HEK293 (cell line): ENCODE results near the gene LARP6.

ENCODE experiments used
- CTCF ChIA-PET: fragments of 350-600 bp; formaldehyde crosslinking; extraction: SDS; loops from one replicate; lab custom pipeline; 2021; ENCODE audit warnings: antibody characterized with exemption; lab: Yijun Ruan, JAX
- POLR2A ChIA-PET: fragments of 300-600 bp; formaldehyde crosslinking; extraction: SDS; loops from one replicate; lab custom pipeline; 2020; ENCODE audit warnings: antibody characterized with exemption, inconsistent platforms; lab: Yijun Ruan, JAX
- H3K27ac ChIP-seq: fragments of 200-500 bp; sonication (Bioruptor generic); 2 replicates; pipeline ENCODE4 v1.5.1; 2014; ENCODE audit warnings: low read depth, low read length, control low read depth, inconsistent platforms; ENCODE audit errors: extremely low read depth
- H3K36me3 ChIP-seq, 2 experiments: fragments of 200-500 bp in 1 of 2; sonication (Bioruptor generic) in 1 of 2; 1 replicate in 1 of 2; 2 replicates in 1 of 2; pipeline ENCODE4 v1.5.1; 2014 to 2017; ENCODE audit warnings: inconsistent platforms in 2 of 2, low read length in 2 of 2; ENCODE audit not compliant: control insufficient read depth in 2 of 2, insufficient read depth in 1 of 2
- H3K4me1 ChIP-seq: fragments of 200-500 bp; sonication (Bioruptor generic); 2 replicates; pipeline ENCODE4 v1.5.1; 2014; ENCODE audit warnings: mild to moderate bottlenecking, low read length, inconsistent platforms; ENCODE audit not compliant: control insufficient read depth, insufficient read depth
- H3K4me3 ChIP-seq: 2 replicates; pipeline ENCODE4 v1.5.1; 2011; ENCODE audit warnings: low read depth, mild to moderate bottlenecking, control low read depth, low read length, moderate library complexity
- H3K9me3 ChIP-seq: fragments of 200-500 bp; sonication (Bioruptor generic); 2 replicates; pipeline ENCODE4 v1.5.1; 2014; ENCODE audit warnings: low read depth, low read length, inconsistent platforms; ENCODE audit not compliant: control insufficient read depth, insufficient read depth
- BCL11A ChIP-seq: fragments of 450-650 bp; formaldehyde crosslinking; IDR thresholded peaks from 2 replicates; pipeline ENCODE4 v1.5.1; 2016; ENCODE audit warnings: low read depth, missing biosample characterization, missing genetic modification characterization
- HOXA7 ChIP-seq: sonication (generic); formaldehyde crosslinking; IDR thresholded peaks from 2 replicates; pipeline ENCODE4 v1.8.1; 2022; ENCODE audit warnings: missing genetic modification reagents, borderline replicate concordance
- IKZF3 ChIP-seq: fragments of 450-650 bp; IDR thresholded peaks from 2 replicates; pipeline ENCODE4 v1.5.0; 2018; ENCODE audit warnings: missing biosample characterization, mild to moderate bottlenecking, missing genetic modification characterization, moderate library complexity
- KLF1 ChIP-seq: fragments of 450-650 bp; formaldehyde crosslinking; IDR thresholded peaks from 2 replicates; pipeline ENCODE4 v1.5.1; 2016; ENCODE audit warnings: missing biosample characterization, missing genetic modification characterization
- KLF16 ChIP-seq: fragments of 450-650 bp; formaldehyde crosslinking; IDR thresholded peaks from 2 replicates; pipeline ENCODE4 v1.5.1; 2017; ENCODE audit warnings: missing biosample characterization, missing genetic modification characterization
- KLF9 ChIP-seq: fragments of 450-650 bp; formaldehyde crosslinking; IDR thresholded peaks from 2 replicates; pipeline ENCODE4 v1.5.1; 2016; ENCODE audit warnings: missing biosample characterization, missing genetic modification characterization, low read depth
- MYNN ChIP-seq: fragments of 450-650 bp; formaldehyde crosslinking; IDR thresholded peaks from 2 replicates; pipeline ENCODE4 v1.5.1; 2016; ENCODE audit warnings: missing biosample characterization, missing genetic modification characterization, borderline replicate concordance
- YY1 ChIP-seq: fragments of 450-650 bp; formaldehyde crosslinking; IDR thresholded peaks from 2 replicates; pipeline ENCODE4 v1.5.1; 2018; ENCODE audit warnings: missing biosample characterization, missing genetic modification characterization
- ZBTB7A ChIP-seq: fragments of 450-650 bp; formaldehyde crosslinking; IDR thresholded peaks from 2 replicates; pipeline ENCODE4 v1.5.1; 2016; ENCODE audit warnings: low read depth, missing biosample characterization, missing genetic modification characterization
- ZIC2 ChIP-seq: fragments of 450-650 bp; formaldehyde crosslinking; IDR thresholded peaks from 2 replicates; pipeline ENCODE4 v1.5.1; 2016; ENCODE audit warnings: missing biosample characterization, missing genetic modification characterization
- ZNF140 ChIP-seq: fragments of 450-650 bp; formaldehyde crosslinking; IDR thresholded peaks from 2 replicates; pipeline ENCODE4 v1.5.1; 2016; ENCODE audit warnings: missing biosample characterization, missing genetic modification characterization
- ZNF169 ChIP-seq: fragments of 450-650 bp; formaldehyde crosslinking; IDR thresholded peaks from 2 replicates; pipeline ENCODE4 v1.5.1; 2016; ENCODE audit warnings: missing biosample characterization, missing genetic modification characterization
- ZNF221 ChIP-seq: fragments of 450-650 bp; formaldehyde crosslinking; IDR thresholded peaks from 2 replicates; pipeline ENCODE4 v1.5.1; 2017; ENCODE audit warnings: missing biosample characterization, missing genetic modification characterization, borderline replicate concordance
- ZNF23 ChIP-seq: fragments of 450-650 bp; formaldehyde crosslinking; IDR thresholded peaks from 2 replicates; pipeline ENCODE4 v1.5.1; 2016; ENCODE audit warnings: missing biosample characterization, missing genetic modification characterization, borderline replicate concordance
- ZNF274 ChIP-seq, 2 experiments: fragments of 200-500 bp in 1 of 2; fragments of 450-650 bp in 1 of 2; sonication (Bioruptor generic) in 1 of 2; formaldehyde crosslinking in 1 of 2; IDR thresholded peaks; 2 replicates each; pipeline versions ENCODE4 v1.5.1 to v1.6.1; 2014 to 2016; ENCODE audit warnings: borderline replicate concordance in 1 of 2, inconsistent platforms in 1 of 2, low read length in 1 of 2, missing biosample characterization in 1 of 2, missing genetic modification characterization in 1 of 2
- ZNF302 ChIP-seq: fragments of 450-650 bp; formaldehyde crosslinking; IDR thresholded peaks from 2 replicates; pipeline ENCODE4 v1.5.1; 2016; ENCODE audit warnings: missing biosample characterization, missing genetic modification characterization, low read depth
- ZNF37A ChIP-seq: fragments of 450-650 bp; IDR thresholded peaks from 2 replicates; pipeline ENCODE4 v1.5.1; 2018; ENCODE audit warnings: missing biosample characterization, missing genetic modification characterization
- ZNF501 ChIP-seq: fragments of 450-650 bp; formaldehyde crosslinking; IDR thresholded peaks from 2 replicates; pipeline ENCODE4 v1.5.1; 2016; ENCODE audit warnings: missing biosample characterization, missing genetic modification characterization
- ZNF521 ChIP-seq: fragments of 450-650 bp; formaldehyde crosslinking; IDR thresholded peaks from 2 replicates; pipeline ENCODE4 v1.5.1; 2017; ENCODE audit warnings: missing biosample characterization, mild to moderate bottlenecking, missing genetic modification characterization
- ZNF544 ChIP-seq: fragments of 450-650 bp; formaldehyde crosslinking; IDR thresholded peaks from 2 replicates; pipeline ENCODE4 v1.5.0; 2017; ENCODE audit warnings: missing biosample characterization, missing genetic modification characterization
- ZNF664 ChIP-seq: fragments of 450-650 bp; formaldehyde crosslinking; IDR thresholded peaks from 2 replicates; pipeline ENCODE4 v1.5.1; 2016; ENCODE audit warnings: missing biosample characterization, missing genetic modification characterization
- ZNF747 ChIP-seq: fragments of 450-650 bp; formaldehyde crosslinking; IDR thresholded peaks from 2 replicates; pipeline ENCODE4 v1.5.1; 2016; ENCODE audit warnings: missing biosample characterization, missing genetic modification characterization
- ZNF791 ChIP-seq: fragments of 450-650 bp; formaldehyde crosslinking; IDR thresholded peaks from 2 replicates; pipeline ENCODE4 v1.5.1; 2016; ENCODE audit warnings: missing biosample characterization, missing genetic modification characterization
- TF ChIP-seq, protein P1 (sequence below): fragments of 450-650 bp; formaldehyde crosslinking; IDR thresholded peaks from 2 replicates; pipeline ENCODE4 v1.5.1; 2016; ENCODE audit warnings: missing biosample characterization, missing genetic modification characterization, low read depth
- TF ChIP-seq, protein P2 (sequence below): fragments of 450-650 bp; formaldehyde crosslinking; IDR thresholded peaks from 2 replicates; pipeline ENCODE4 v1.5.1; 2016; ENCODE audit warnings: missing biosample characterization, missing genetic modification characterization
- TF ChIP-seq, protein P3 (sequence below): fragments of 450-650 bp; formaldehyde crosslinking; IDR thresholded peaks from 2 replicates; pipeline ENCODE4 v1.5.1; 2016; ENCODE audit warnings: missing biosample characterization, missing genetic modification characterization
- TF ChIP-seq, protein P4 (sequence below): fragments of 450-650 bp; formaldehyde crosslinking; IDR thresholded peaks from 2 replicates; pipeline ENCODE4 v1.5.1; 2016; ENCODE audit warnings: missing biosample characterization, missing genetic modification characterization
- TF ChIP-seq, protein P5 (sequence below): sonication (generic); formaldehyde crosslinking; IDR thresholded peaks from 2 replicates; pipeline ENCODE4 v1.8.1; 2022; ENCODE audit warnings: mild to moderate bottlenecking, moderate library complexity, missing genetic modification reagents

The LARP6 gene

DNA sequence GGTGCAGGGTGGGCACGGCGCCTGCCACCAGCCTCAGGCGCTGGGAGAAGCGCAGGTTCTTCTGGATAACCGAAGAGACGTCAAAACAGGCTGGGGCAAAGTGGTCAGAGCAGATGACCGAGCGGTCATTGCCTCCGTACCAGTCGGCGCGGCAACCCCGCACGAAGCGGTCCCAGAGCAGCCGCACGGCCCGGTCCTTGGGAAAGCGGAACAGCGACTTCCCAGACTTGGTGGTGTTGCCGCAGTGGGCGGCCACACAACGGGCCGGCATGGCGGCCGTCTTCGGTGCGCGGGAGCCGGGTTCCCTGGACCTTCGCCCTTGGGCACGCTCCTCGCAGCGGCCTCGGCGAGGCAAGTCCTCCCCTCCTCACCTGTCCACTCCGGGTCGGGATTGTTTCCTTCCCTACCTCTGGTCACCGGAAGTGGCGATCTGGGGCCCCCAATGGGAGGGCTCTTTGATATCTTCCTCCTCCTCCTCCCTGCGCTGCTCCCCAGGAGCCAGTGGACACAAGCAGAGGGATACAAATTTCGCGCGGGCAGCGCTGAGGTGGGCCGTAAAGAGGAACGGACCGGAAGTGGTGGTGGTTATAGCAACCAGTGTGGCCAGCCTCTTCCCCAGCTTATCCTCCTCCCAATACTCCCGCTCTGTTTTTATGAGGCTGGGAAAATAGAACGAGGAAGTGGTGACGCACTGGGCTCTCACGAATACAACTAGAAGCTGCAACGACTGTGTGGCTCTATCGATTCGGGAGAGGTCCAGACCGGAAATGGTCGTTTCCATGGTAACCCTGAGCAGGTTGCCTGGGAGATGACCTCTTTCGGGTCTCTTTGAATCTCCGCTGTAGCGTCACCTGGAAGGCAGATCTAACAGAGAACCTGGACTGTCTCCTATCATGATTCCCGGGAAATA lies 38.3 kb upstream of the LARP6 start, which contains the start of the genes LRRC49 and THAP10 (continued):
- no peak for TF ChIP-seq ZNF274 (IDR thresholded peaks at IDR 0.05; ENCODE audit: low read length)
- no peak for TF ChIP-seq ZNF274 (tag by site-specific recombination; IDR thresholded peaks at IDR 0.05; ENCODE audit: borderline replicate concordance)
- TF ChIP-seq ZNF664 (tag by site-specific recombination) = peak; percentile 65
- TF ChIP-seq BCL11A (tag by site-specific recombination) = peak; percentile 53; the same call in 1 of the 2 replicates
- no peak for TF ChIP-seq ZNF169
- TF ChIP-seq ZNF791 = 0 out of 2 replicates have a peak, but pooled peaks have one; percentile 46
- peak; percentile 96 for TF ChIP-seq ZNF501
- no peak for TF ChIP-seq HOXA7 (CRISPR knock-in tag)
- TF ChIP-seq KLF9 = 0 out of 2 replicates have a peak, but pooled peaks have one; percentile 23
- no peak for TF ChIP-seq ZNF521 (tag by site-specific recombination)
- no peak for TF ChIP-seq ZNF37A (tag by site-specific recombination)
- 0 out of 2 replicates have a peak, but pooled peaks have one; percentile 84 for TF ChIP-seq ZNF221

DNA sequence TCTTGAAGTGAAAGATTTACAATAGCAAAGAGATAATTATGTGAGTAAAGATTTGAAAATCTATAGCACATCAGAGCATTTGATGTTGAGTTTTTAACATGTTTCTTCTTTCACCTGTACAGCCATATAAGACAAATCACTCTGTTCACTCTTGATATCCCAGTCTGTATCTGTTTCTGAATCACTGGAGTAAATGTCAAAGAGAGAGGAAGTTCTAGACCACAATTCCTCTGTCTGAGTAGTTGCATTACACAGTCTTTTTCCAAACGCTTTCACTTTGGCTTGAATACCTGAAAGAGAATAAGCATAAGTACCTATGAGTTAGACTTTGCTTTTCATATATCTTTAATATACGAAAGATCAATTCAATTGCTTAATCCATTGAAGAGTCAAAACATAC lies 28.4 kb upstream of the LARP6 start:
- Histone ChIP-seq H3K36me3 (peaks cover 0 to 11% of the 10 kb centered on the region in 2 experiments; a peak in 1 of 3 replicates), H3K4me3 (no peak overlapping the region), H3K4me1 (no peaks in the 10 kb centered on the region), H3K9me3 (no peaks in the 10 kb centered on the region), H3K27ac (no peak overlapping the region)
- ChIA-PET POLR2A (no interaction called here), CTCF (interaction anchor here (5.8 kb wide), 1 partner anchor 57 kb away, joined by 23 read pairs; no protein-coding TSS in a partner anchor)
- no peak for TF ChIP-seq MYNN (tag by site-specific recombination)
- TF ChIP-seq ZNF302 (tag by site-specific recombination) = no peak
- no peak for TF ChIP-seq ZNF747 (tag by site-specific recombination)
- TF ChIP-seq, protein P1, sequence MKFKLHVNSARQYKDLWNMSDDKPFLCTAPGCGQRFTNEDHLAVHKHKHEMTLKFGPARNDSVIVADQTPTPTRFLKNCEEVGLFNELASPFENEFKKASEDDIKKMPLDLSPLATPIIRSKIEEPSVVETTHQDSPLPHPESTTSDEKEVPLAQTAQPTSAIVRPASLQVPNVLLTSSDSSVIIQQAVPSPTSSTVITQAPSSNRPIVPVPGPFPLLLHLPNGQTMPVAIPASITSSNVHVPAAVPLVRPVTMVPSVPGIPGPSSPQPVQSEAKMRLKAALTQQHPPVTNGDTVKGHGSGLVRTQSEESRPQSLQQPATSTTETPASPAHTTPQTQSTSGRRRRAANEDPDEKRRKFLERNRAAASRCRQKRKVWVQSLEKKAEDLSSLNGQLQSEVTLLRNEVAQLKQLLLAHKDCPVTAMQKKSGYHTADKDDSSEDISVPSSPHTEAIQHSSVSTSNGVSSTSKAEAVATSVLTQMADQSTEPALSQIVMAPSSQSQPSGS (tag by site-specific recombination) = no peak
- no peak for TF ChIP-seq YY1
- TF ChIP-seq, protein P2, sequence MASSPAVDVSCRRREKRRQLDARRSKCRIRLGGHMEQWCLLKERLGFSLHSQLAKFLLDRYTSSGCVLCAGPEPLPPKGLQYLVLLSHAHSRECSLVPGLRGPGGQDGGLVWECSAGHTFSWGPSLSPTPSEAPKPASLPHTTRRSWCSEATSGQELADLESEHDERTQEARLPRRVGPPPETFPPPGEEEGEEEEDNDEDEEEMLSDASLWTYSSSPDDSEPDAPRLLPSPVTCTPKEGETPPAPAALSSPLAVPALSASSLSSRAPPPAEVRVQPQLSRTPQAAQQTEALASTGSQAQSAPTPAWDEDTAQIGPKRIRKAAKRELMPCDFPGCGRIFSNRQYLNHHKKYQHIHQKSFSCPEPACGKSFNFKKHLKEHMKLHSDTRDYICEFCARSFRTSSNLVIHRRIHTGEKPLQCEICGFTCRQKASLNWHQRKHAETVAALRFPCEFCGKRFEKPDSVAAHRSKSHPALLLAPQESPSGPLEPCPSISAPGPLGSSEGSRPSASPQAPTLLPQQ (tag by site-specific recombination) = no peak
- TF ChIP-seq ZBTB7A (tag by site-specific recombination) = no peak
- TF ChIP-seq, protein P3, sequence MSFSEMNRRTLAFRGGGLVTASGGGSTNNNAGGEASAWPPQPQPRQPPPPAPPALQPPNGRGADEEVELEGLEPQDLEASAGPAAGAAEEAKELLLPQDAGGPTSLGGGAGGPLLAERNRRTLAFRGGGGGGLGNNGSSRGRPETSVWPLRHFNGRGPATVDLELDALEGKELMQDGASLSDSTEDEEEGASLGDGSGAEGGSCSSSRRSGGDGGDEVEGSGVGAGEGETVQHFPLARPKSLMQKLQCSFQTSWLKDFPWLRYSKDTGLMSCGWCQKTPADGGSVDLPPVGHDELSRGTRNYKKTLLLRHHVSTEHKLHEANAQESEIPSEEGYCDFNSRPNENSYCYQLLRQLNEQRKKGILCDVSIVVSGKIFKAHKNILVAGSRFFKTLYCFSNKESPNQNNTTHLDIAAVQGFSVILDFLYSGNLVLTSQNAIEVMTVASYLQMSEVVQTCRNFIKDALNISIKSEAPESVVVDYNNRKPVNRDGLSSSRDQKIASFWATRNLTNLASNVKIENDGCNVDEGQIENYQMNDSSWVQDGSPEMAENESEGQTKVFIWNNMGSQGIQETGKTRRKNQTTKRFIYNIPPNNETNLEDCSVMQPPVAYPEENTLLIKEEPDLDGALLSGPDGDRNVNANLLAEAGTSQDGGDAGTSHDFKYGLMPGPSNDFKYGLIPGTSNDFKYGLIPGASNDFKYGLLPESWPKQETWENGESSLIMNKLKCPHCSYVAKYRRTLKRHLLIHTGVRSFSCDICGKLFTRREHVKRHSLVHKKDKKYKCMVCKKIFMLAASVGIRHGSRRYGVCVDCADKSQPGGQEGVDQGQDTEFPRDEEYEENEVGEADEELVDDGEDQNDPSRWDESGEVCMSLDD = no peak
- TF ChIP-seq ZNF140 (tag by site-specific recombination) = no peak
- TF ChIP-seq, protein P4, sequence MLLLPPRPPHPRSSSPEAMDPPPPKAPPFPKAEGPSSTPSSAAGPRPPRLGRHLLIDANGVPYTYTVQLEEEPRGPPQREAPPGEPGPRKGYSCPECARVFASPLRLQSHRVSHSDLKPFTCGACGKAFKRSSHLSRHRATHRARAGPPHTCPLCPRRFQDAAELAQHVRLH (tag by site-specific recombination) = no peak
- TF ChIP-seq ZNF23 (tag by site-specific recombination) = no peak
- TF ChIP-seq ZNF544 (tag by site-specific recombination) = no peak
- TF ChIP-seq ZIC2 (tag by site-specific recombination) = no peak
- no peak for TF ChIP-seq KLF16 (tag by site-specific recombination)
- no peak for TF ChIP-seq IKZF3 (tag by site-specific recombination)
- no peak for TF ChIP-seq KLF1 (tag by site-specific recombination)
- TF ChIP-seq, protein P5, sequence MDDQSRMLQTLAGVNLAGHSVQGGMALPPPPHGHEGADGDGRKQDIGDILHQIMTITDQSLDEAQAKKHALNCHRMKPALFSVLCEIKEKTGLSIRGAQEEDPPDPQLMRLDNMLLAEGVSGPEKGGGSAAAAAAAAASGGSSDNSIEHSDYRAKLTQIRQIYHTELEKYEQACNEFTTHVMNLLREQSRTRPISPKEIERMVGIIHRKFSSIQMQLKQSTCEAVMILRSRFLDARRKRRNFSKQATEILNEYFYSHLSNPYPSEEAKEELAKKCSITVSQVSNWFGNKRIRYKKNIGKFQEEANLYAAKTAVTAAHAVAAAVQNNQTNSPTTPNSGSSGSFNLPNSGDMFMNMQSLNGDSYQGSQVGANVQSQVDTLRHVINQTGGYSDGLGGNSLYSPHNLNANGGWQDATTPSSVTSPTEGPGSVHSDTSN = no peak
